GM21619 (cell line): Measurements from ENCODE around the gene METTL2B.
"Not testable (repeated sequence)": the region's sequence is repeated elsewhere in the genome, so short reads cannot be mapped to it uniquely, and the experiment has no call there.

ENCODE experiments used
- ATAC-seq: cut with Tn5 transposase; IDR thresholded peaks from one replicate; pipeline ENCODE4 v1.9.1; 2021; ENCODE audit not compliant: unreplicated experiment

METTL2B gene

GRCh38 chr7:128523932-128524524 lies 47.5 kb downstream of the METTL2B start:
- not testable (repeated sequence) for ATAC-seq

- not testable (repeated sequence) for ATAC-seq
Observed at GRCh38 chr7:128525584-128525983, 49.0 kb downstream of the METTL2B start.

- not testable (repeated sequence) for ATAC-seq
Observed at GRCh38 chr7:128526062-128526466, 49.5 kb downstream of the METTL2B start.

DNA sequence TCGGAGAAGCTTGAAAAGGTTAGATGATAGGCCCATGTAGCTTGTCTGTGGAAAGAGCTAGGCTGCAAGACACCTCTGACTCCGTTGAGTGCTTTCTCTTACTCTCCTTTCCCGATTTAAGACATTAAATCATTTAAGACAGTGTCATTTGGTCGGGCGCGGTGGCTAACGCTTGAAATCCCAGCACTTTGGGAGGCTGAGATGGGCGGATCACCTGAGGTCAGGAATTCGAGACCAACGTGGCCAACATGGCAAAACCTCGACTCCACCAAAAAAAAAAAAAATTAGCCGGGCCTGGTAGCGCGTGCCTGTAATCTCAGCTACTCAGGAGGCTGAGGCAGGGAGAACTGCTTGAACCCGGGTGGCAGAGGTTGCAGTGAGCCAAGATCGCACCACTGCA lies 52.6 kb downstream of the METTL2B start:
- ATAC-seq: not testable (repeated sequence)

DNA sequence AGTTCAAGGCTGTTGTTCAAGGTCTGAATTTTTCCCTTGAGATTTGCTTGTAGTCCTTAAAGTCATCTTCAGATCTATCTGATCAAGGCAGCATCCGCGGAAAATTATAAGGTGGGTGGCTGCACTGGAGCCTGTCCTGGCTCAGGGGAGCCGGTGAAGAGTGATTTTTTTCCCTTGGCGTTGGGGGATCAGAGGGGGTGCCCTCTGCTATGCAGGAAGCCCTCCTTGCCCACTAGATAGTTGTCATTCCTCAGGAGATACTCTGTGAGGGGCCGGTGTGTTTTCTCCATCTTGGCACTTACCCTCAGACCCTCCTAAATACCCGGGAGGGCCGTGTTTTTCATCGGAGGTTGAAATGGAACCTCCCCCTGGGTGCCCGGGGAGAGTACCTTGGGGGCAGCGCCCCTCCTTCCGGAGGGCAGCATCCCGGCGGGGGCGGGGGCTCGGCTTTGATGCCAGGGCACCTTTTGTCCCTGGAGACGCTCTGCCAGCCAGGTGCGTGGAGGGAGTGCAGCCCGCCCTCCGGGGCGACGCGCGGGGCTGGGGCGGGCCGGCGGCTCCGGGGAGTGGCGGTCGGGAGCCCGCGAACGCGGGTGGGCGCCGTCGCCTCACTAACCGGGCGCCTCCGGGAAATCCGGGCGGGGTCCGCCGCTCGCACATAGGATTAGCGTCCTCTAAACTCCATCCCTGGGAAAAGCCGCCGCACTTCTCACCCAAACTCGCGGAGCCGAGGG lies 53.7 kb downstream of the METTL2B start:
- ATAC-seq: peak; percentile 19

- ATAC-seq: no peak
Observed at GRCh38 chr7:128530855-128531104, 54.2 kb downstream of the METTL2B start.

DNA sequence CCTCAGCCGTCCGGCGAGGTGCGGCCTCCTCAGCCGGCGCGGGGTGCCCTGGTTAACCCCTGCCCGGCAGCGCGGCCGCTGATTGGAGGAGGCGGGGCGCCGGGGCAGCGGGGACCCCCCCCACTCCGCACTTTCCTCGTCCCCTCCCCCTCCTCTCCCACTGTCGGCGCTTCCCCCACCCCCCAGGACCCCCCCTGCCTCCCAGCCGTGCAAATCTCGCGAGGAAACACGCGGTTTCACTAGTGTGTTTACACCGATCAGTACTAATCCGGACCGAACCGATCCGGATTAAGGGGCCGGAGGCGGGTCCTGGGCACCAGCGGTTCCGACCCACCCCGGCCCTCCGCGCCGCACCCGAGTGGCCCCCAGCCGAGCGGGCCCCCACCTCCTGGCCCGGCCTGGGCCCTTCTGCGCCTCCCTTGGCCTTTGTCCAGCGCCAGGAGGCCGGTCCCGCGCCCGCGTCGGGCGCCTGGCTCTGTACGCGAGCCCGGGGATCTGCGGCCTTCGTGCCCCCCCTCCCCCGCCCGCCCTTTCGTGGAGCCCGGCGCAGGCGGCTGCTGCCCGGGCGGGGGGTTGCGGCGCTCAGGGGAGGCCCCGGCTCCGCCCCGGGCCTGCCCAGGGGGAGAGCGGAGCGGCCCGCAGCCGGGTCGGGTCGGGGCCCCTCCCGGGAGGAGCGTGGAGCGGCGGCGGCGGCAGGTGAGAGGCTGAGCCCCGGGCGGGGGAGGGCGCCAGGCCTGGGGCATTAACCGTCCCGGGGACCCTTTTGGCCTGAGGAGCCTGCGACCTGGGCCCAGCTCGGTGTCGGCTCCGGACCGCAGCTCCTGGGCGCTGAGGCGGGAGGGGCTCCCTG lies 54.8 kb downstream of the METTL2B start:
- ATAC-seq: peak; percentile 63

DNA sequence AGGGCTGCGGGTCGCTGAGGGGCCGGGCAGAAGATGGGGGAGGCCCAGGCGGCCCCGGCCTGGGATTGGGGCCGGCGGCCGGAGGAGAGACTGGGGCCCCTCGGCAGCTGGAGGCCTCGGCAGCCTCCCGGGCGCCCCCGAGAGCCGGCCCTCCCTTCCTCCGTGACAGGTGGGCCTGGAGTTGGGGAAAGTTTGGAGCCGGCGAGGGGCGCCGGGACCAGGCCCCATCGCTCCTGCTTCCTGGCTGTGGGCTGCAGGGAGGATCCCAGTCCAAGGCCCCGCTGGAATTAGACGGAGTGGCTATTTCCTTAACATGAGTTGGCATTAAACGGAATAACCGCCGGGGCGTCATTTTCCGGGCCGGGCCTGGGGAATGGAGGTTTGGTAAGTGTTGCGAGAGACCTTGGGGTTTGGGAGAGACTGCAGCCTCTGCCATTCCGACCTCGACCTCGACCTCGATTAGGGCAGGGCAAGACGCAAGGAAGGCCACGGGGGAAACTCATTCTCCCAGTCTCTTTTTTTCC lies 55.5 kb downstream of the METTL2B start:
- ATAC-seq: peak; percentile 11

DNA sequence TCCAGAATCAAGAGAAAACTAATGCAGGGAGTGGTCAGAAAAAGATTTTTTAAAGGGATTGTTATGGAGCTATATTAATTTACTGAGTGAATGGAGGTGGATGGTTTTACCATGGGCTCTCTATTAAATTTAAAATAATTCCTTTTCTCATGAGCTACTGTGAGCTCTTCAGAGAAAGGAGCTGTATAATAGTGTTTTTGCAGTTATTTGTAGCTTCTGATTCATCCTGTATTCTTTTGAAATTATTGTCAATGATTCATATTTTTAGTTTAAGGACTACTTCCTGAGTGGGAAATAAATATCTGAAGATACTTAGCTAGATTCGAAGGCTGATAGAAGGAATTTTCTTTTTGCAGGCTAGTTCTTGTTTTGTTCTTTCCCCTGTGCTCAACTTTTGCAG lies 56.4 kb downstream of the METTL2B start:
- ATAC-seq: not testable (repeated sequence)

GRCh38 chr7:128537410-128537809 lies 60.9 kb downstream of the METTL2B start:
- not testable (repeated sequence) for ATAC-seq

- ATAC-seq: not testable (repeated sequence)
Observed at GRCh38 chr7:128542530-128542929, 66.0 kb downstream of the METTL2B start.

GRCh38 chr7:128543300-128543699 lies 66.8 kb downstream of the METTL2B start:
- not testable (repeated sequence) for ATAC-seq

- ATAC-seq: not testable (repeated sequence)
Observed at GRCh38 chr7:128546319-128546851, 69.8 kb downstream of the METTL2B start.

GRCh38 chr7:128550920-128551319 lies 74.4 kb downstream of the METTL2B start:
- no peak for ATAC-seq

DNA sequence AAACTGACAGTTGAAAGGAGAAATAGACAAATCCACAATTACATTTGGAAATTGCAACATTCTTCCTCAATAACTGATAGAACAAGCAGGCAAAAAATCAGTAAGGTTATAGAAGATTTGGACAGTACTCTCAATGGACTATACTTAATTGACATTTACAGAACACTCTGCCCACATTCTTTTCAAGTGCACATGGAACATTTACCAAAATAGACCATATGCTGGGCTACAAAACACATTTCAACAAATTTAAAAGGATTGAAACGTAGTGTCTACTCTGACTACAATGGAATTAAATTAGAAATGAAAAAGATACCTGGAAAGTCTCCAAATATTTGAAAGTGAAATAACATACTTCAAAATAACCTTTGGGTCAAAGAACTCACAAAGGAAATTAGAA lies 77.8 kb downstream of the METTL2B start:
- not testable (repeated sequence) for ATAC-seq
